ENCODE data around the gene P4HB.

- TF ChIP-seq REST (IDR thresholded peaks at IDR 0.05; ENCODE audit: insufficient read depth in 1 of 2, low read depth in 2 of 2, low read length in 1 of 2) (no peak), POLR2AphosphoS5 (IDR thresholded peaks at IDR 0.05; ENCODE audit: low read depth, low read length) (no peak), CTCF (IDR thresholded peaks at IDR 0.05) (no peak), TCF7L2 (IDR thresholded peaks at IDR 0.05; ENCODE audit: low read depth, low read length) (no peak)
Observed at GRCh38 chr17:81813861-81814683, 46.3 kb downstream of the P4HB start.
